DND-41 (cell line): ENCODE measurements around the gene ITGA8.

Experiments
- ATAC-seq: fragments of 200-7000 bp; cut with Tn5 transposase; 3 replicates; pipeline ENCODE4 v1.9.1; 2021; ENCODE audit warnings: low read depth; ENCODE audit not compliant: insufficient read depth
- DNase-seq: peaks from one replicate; pipeline ENCODE4 v3.0.0-alpha.2; 2020
- H2AFZ ChIP-seq: 2 replicates; pipeline ENCODE4 v1.6.0; 2012; ENCODE audit warnings: low read depth, low read length
- H3K27ac ChIP-seq: 2 replicates; pipeline ENCODE4 v1.5.1; 2012; ENCODE audit warnings: low read length, inconsistent platforms
- H3K27me3 ChIP-seq: fragments of 200-600 bp; sonication (generic); 2 replicates; pipeline ENCODE4 v1.6.0; 2012; ENCODE audit warnings: low read length, mild to moderate bottlenecking, inconsistent platforms; ENCODE audit not compliant: insufficient read depth, poor library complexity
- H3K36me3 ChIP-seq: 2 replicates; pipeline ENCODE4 v1.5.1; 2012; ENCODE audit warnings: low read length, inconsistent platforms; ENCODE audit not compliant: insufficient read depth
- H3K4me1 ChIP-seq: 2 replicates; pipeline ENCODE4 v1.5.1; 2012; ENCODE audit warnings: mild to moderate bottlenecking, low read length; ENCODE audit not compliant: insufficient read depth
- H3K4me2 ChIP-seq: 2 replicates; pipeline ENCODE4 v1.6.0; 2012; ENCODE audit warnings: mild to moderate bottlenecking, moderate library complexity, low read length, inconsistent platforms; ENCODE audit not compliant: insufficient read depth
- H3K4me3 ChIP-seq, 2 experiments: fragments of 200-600 bp in 1 of 2; shearing (Covaris generic) in 1 of 2; 2 replicates each; pipeline ENCODE4 v1.5.1; 2012 to 2016; ENCODE audit warnings: inconsistent platforms in 2 of 2, low read length in 2 of 2, mild to moderate bottlenecking in 2 of 2, low read depth in 1 of 2, moderate library complexity in 1 of 2
- H3K79me2 ChIP-seq: 2 replicates; pipeline ENCODE4 v1.6.0; 2012; ENCODE audit warnings: low read length, inconsistent platforms; ENCODE audit not compliant: insufficient read depth
- H3K9ac ChIP-seq: 2 replicates; pipeline ENCODE4 v1.6.0; 2012; ENCODE audit warnings: low read depth, mild to moderate bottlenecking, inconsistent platforms, low read length, moderate library complexity
- H3K9me3 ChIP-seq: 2 replicates; pipeline ENCODE4 v1.5.1; 2012; ENCODE audit warnings: low read length, moderate library complexity, mild to moderate bottlenecking, inconsistent platforms; ENCODE audit not compliant: insufficient read depth, severe bottlenecking
- H4K20me1 ChIP-seq: 2 replicates; pipeline ENCODE4 v1.6.0; 2012; ENCODE audit warnings: low read length; ENCODE audit not compliant: insufficient read depth
- EZH2 ChIP-seq: IDR thresholded peaks from 3 replicates; pipeline ENCODE4 v1.6.1; 2012; ENCODE audit warnings: borderline replicate concordance, low read depth, mild to moderate bottlenecking, moderate library complexity, low read length, inconsistent platforms; ENCODE audit not compliant: severe bottlenecking
- TF ChIP-seq, protein P1 (sequence below): IDR thresholded peaks from 2 replicates; pipeline ENCODE4 v1.5.1; 2012; ENCODE audit warnings: borderline replicate concordance, low read length, moderate library complexity, mild to moderate bottlenecking; ENCODE audit not compliant: poor library complexity, severe bottlenecking; ENCODE audit errors: extremely low read depth

ITGA8 gene

DNA sequence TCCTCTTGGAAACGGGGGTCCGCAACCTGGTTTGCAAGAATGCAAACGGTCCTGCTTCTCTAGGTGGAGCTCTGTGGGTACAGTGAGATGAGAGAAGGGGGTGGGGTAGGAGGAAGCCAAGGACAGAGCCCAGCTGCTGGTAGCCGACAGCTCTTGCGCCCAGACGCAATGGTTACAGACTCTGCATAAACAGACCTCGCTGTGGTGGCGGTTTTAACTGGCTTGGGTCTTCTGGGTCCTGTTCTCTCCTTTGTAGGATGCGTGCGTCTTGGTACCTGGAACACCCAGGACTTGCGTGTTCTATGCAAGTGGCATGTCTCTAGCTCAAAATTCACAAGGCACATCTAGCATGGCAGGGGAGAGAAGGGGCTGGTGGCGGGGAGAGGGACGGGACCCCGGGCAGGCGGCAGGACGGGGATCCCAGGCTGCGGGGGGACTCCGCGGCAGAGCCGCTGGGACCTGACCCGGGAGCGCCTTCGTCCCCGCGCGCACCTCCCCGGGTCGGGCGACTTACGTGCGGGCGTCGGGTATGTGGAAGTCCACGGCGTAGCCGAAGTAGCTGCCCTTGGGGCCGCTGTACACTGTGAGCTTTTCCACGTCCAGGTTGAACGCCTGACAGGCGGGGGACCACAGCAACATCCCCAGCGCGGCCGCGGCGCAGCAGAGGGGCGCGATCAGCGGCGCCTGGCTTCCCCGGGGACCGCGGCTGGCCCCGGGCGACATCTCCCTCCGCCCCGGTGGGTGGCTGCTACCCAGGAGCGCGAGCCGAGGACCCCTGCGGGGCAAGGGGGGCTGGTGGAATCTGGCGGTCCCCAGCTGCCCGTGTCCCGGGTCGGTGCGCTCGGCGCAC is 448 bp downstream of the ITGA8 start:
- Histone ChIP-seq H3K4me3 (no peak overlapping the region), H2AFZ (no peak overlapping the region)

DNA sequence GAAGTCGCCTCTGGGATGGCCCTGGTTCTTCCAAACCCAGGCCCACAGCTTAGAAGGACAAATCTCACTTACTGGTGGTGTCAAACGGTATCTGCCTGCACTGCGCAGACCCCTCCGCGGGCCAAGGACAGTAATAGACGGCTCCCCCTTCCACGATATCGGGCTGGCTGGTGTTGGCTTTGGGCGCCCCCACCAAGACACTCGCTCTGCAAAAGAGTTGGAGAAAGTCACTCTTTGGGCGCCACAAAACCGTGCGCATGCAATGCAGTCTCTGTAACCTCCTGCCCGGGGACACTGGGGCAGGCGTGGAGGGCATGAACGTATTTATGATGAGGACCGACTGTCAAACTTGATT is 1.1 kb downstream of the ITGA8 start:
- DNase-seq (no peak), ATAC-seq (no peak)
- TF ChIP-seq, protein P1, sequence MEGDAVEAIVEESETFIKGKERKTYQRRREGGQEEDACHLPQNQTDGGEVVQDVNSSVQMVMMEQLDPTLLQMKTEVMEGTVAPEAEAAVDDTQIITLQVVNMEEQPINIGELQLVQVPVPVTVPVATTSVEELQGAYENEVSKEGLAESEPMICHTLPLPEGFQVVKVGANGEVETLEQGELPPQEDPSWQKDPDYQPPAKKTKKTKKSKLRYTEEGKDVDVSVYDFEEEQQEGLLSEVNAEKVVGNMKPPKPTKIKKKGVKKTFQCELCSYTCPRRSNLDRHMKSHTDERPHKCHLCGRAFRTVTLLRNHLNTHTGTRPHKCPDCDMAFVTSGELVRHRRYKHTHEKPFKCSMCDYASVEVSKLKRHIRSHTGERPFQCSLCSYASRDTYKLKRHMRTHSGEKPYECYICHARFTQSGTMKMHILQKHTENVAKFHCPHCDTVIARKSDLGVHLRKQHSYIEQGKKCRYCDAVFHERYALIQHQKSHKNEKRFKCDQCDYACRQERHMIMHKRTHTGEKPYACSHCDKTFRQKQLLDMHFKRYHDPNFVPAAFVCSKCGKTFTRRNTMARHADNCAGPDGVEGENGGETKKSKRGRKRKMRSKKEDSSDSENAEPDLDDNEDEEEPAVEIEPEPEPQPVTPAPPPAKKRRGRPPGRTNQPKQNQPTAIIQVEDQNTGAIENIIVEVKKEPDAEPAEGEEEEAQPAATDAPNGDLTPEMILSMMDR, result no peak
- H2AFZ ChIP-seq, result no peak overlapping the region
- no peak overlapping the region for H3K4me3 ChIP-seq
- H3K9ac ChIP-seq, result no peak overlapping the region
- no peak overlapping the region for H3K27ac ChIP-seq
- H3K4me2 ChIP-seq, result no peak overlapping the region
- H3K79me2 ChIP-seq, result no peaks in the 10 kb centered on the region
- H3K4me1 ChIP-seq, result no peaks in the 10 kb centered on the region
- H3K36me3 ChIP-seq, result no peaks in the 10 kb centered on the region
- no peaks in the 10 kb centered on the region for H3K9me3 ChIP-seq
- peaks cover 10% of the 10 kb centered on the region for H3K27me3 ChIP-seq
- H4K20me1 ChIP-seq, result no peaks in the 10 kb centered on the region

More for the DNA sequence above, 448 bp downstream of the ITGA8 start:
- Histone ChIP-seq H3K9ac (no peak overlapping the region), H3K79me2 (no peaks in the 10 kb centered on the region), H3K27ac (no peak overlapping the region), H3K27me3 (peaks cover 7% of the 10 kb centered on the region), H3K4me2 (no peak overlapping the region), H3K9me3 (no peaks in the 10 kb centered on the region), H3K4me1 (no peaks in the 10 kb centered on the region), H3K36me3 (no peaks in the 10 kb centered on the region), H4K20me1 (no peaks in the 10 kb centered on the region)
- DNase-seq (no peak), ATAC-seq (no peak)
- no peak for TF ChIP-seq EZH2
- TF ChIP-seq, protein P1, result no peak

DNA sequence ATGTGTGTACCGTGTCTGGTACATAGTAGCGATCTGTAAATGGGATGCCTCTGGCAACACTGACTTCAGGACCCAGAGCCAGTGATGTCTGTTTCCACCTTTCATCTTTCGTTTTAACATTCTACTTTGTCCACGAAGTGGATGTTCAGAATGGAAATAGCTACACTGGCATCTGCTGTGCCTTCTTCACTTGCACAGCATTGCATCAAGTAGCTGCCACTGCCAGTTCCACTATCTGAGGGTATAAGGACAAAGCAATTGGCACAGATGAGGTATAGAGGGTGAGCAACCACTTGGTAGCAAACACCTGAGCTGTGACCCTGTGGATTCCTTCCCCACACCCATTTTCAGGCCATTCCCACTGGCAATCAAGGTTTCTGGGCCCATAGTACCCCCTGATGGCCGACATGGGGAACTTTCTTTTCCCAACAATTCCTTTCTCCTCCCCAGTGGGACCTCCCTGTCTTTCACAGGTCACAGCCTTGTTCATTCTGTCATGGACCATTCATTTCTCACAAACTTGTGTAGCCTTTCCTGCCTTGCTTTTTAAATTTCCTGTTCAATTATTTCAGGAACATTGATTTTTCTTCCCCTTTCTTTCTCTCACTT is 4.0 kb downstream of the ITGA8 start:
- no peak overlapping the region for H3K9ac ChIP-seq
- no peak for ATAC-seq

More for the DNA sequence above, 4.0 kb downstream of the ITGA8 start:
- TF ChIP-seq EZH2, result no peak
- TF ChIP-seq, protein P1, result peak; percentile 36
- no peaks in the 10 kb centered on the region for H3K79me2 ChIP-seq
- H2AFZ ChIP-seq, result no peak overlapping the region
- H4K20me1 ChIP-seq, result no peaks in the 10 kb centered on the region
- peaks cover 20% of the 10 kb centered on the region for H3K27me3 ChIP-seq
- H3K36me3 ChIP-seq, result no peaks in the 10 kb centered on the region
- no peaks in the 10 kb centered on the region for H3K4me1 ChIP-seq
- H3K27ac ChIP-seq, result no peak overlapping the region
- no peak overlapping the region for H3K4me2 ChIP-seq
- no peak for DNase-seq
- H3K9me3 ChIP-seq, result no peaks in the 10 kb centered on the region
- no peak overlapping the region for H3K4me3 ChIP-seq
